MCF 10A (cell line): ENCODE data around the gene C19orf12. TPM values are rescaled to one million over a fixed set of nuclear protein-coding genes. Genes with fewer than 3 reads are reported as not detected.

Source experiments
- BruUV-seq: library from RNA; stranded (reverse); fragments of 400-500 nt; replicated peaks from 2 replicates; lab custom pipeline; 2021; lab: Mats Ljungman, UMichigan
- CTCF ChIA-PET: fragments of 300-600 bp; sonication (Branson Sonifier 250); formaldehyde crosslinking; extraction: SDS; loops from one replicate; lab custom pipeline; 2021; ENCODE audit warnings: antibody characterized with exemption, inconsistent platforms; lab: Yijun Ruan, JAX
- POLR2A ChIA-PET: fragments of 300-600, 350-650 bp; sonication (Branson Sonifier 250); formaldehyde crosslinking; extraction: SDS; loops from one replicate; lab custom pipeline; 2020; ENCODE audit warnings: antibody characterized with exemption, inconsistent platforms; lab: Yijun Ruan, JAX
- DNase-seq: peaks from one replicate; pipeline ENCODE4 v3.0.0-alpha.2; 2018; ENCODE audit not compliant: unreplicated experiment
- H3K27ac Mint-ChIP-seq: one replicate; pipeline ENCODE4 v1.8.0; 2022; ENCODE audit warnings: mild to moderate bottlenecking, low read depth, mixed read lengths; ENCODE audit not compliant: unreplicated experiment
- H3K27me3 Mint-ChIP-seq: one replicate; pipeline ENCODE4 v1.8.0; 2022; ENCODE audit warnings: mixed read lengths; ENCODE audit not compliant: insufficient read depth, unreplicated experiment
- H3K36me3 Mint-ChIP-seq: one replicate; pipeline ENCODE4 v1.8.0; 2022; ENCODE audit warnings: mild to moderate bottlenecking, moderate library complexity, mixed read lengths; ENCODE audit not compliant: insufficient read depth, unreplicated experiment
- H3K4me1 Mint-ChIP-seq: one replicate; pipeline ENCODE4 v1.8.0; 2022; ENCODE audit warnings: mixed read lengths; ENCODE audit not compliant: insufficient read depth, unreplicated experiment
- H3K4me3 Mint-ChIP-seq: one replicate; pipeline ENCODE4 v1.8.0; 2022; ENCODE audit warnings: mild to moderate bottlenecking, moderate library complexity, mixed read lengths; ENCODE audit not compliant: unreplicated experiment
- H3K9me3 Mint-ChIP-seq: one replicate; pipeline ENCODE4 v1.8.0; 2022; ENCODE audit warnings: mixed read lengths; ENCODE audit not compliant: unreplicated experiment
- intact Hi-C: fragments of 100-400 bp; cut with micrococcal nuclease; formaldehyde crosslinking; loops from 2 replicates; pipeline ENCODE4 v1.14.1; 2022
- total RNA-seq: library from RNA; stranded (reverse); gene quantifications from 2 replicates; pipeline ENCODE4 v1.2.3, GENCODE V29; 2022
- TF ChIP-seq, protein P1 (sequence below): fragments of 200-600 bp; IDR thresholded peaks from one replicate; pipeline ENCODE4 v1.8.0; 2022; ENCODE audit warnings: antibody characterized with exemption, mild to moderate bottlenecking; ENCODE audit not compliant: unreplicated experiment

Gene C19orf12
- total RNA-seq, 1 experiment from 2014 or later = 21.6 TPM

DNA sequence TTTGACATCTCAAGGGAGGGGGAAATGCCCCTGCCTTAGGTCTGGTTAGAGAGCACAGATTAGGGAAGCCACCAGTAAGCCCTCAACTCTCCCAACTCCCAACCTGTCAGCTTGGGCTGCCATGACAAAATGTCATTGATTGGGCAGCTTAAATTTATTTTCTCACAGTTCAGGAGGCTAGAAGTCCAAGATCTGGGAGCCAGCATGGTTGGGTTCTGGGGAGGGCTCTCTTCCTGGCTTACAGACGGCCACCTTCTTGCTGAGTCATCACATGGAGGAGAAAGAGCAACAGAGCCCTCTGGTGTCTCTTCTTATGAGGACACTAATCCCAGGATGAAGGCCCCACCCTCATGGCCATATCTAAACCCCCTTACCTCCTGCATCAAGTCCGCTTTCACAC is 24.2 kb downstream of the C19orf12 start:
- Mint-ChIP-seq H3K4me3 (no peak overlapping the region), H3K27ac (no peak overlapping the region), H3K9me3 (peaks cover 9% of the 10 kb centered on the region), H3K4me1 (peaks cover 25% of the 10 kb centered on the region), H3K27me3 (no peaks in the 10 kb centered on the region), H3K36me3 (peaks cover 7% of the 10 kb centered on the region)
- DNase-seq = peak; percentile 76
- POLR2A ChIA-PET = no interaction called here
- no TSS peak for BruUV-seq
- CTCF ChIA-PET = interaction anchor here (0.6 to 1.5 kb wide), 3 partner anchors 69 to 81 kb away, joined by 3 to 7 read pairs (median 3); no protein-coding TSS in a partner anchor
- TF ChIP-seq, protein P1, sequence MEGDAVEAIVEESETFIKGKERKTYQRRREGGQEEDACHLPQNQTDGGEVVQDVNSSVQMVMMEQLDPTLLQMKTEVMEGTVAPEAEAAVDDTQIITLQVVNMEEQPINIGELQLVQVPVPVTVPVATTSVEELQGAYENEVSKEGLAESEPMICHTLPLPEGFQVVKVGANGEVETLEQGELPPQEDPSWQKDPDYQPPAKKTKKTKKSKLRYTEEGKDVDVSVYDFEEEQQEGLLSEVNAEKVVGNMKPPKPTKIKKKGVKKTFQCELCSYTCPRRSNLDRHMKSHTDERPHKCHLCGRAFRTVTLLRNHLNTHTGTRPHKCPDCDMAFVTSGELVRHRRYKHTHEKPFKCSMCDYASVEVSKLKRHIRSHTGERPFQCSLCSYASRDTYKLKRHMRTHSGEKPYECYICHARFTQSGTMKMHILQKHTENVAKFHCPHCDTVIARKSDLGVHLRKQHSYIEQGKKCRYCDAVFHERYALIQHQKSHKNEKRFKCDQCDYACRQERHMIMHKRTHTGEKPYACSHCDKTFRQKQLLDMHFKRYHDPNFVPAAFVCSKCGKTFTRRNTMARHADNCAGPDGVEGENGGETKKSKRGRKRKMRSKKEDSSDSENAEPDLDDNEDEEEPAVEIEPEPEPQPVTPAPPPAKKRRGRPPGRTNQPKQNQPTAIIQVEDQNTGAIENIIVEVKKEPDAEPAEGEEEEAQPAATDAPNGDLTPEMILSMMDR = peak; percentile 43
- intact Hi-C loops = loop anchor here (1.0 kb wide), 1 partner anchor 81 kb away; no protein-coding TSS in a partner anchor

GRCh38 chr19:29687897-29688728 is 26.9 kb downstream of the C19orf12 start:
- Mint-ChIP-seq H3K36me3 (peaks cover 7% of the 10 kb centered on the region), H3K9me3 (peaks cover 9% of the 10 kb centered on the region), H3K27ac (peak overlapping the region; percentile 89), H3K4me1 (peaks cover 34% of the 10 kb centered on the region), H3K4me3 (peak overlapping the region; percentile 29), H3K27me3 (no peaks in the 10 kb centered on the region)
- ChIA-PET POLR2A (no interaction called here), CTCF (interaction anchor here (0.9 kb wide), 1 partner anchor 28 kb away, joined by 3 read pairs; no protein-coding TSS in a partner anchor)
- intact Hi-C loops = loop anchor here (2.0 kb wide), 1 partner anchor 23 kb away; the partner anchor contains the start of gene PLEKHF1
- TSS peak; percentile 55 for BruUV-seq
- peak; percentile 86 for DNase-seq
- TF ChIP-seq, protein P1 = no peak

GRCh38 chr19:29687244-29687896 is 27.7 kb downstream of the C19orf12 start:
- Mint-ChIP-seq H3K4me3 (peak overlapping the region; percentile 29), H3K27me3 (no peaks in the 10 kb centered on the region), H3K27ac (peak overlapping the region; percentile 89), H3K36me3 (peaks cover 7% of the 10 kb centered on the region), H3K4me1 (peaks cover 34% of the 10 kb centered on the region), H3K9me3 (peaks cover 9% of the 10 kb centered on the region)
- peak; percentile 96 for DNase-seq
- ChIA-PET CTCF (interaction anchor here (1.3 to 1.4 kb wide), 2 partner anchors 29 to 77 kb away, joined by 5 to 6 read pairs; no protein-coding TSS in a partner anchor), POLR2A (no interaction called here)
- TF ChIP-seq, protein P1 = no peak
- intact Hi-C loops = loop anchor here (2.0 kb wide), 1 partner anchor 23 kb away; the partner anchor contains the start of gene PLEKHF1
- TSS peak; percentile 90 for BruUV-seq
